Loucy (cell line): Measurements from ENCODE around the gene UNK.

Source experiments
- EZH2phosphoT487 ChIP-seq: fragments of 200-600 bp; IDR thresholded peaks from 2 replicates; pipeline ENCODE4 v1.6.1; 2018; ENCODE audit warnings: antibody characterized with exemption, mild to moderate bottlenecking, moderate library complexity, borderline replicate concordance
- TF ChIP-seq, protein P1 (sequence below): fragments of 200-600 bp; sonication (generic); conservative IDR thresholded peaks from 2 replicates; pipeline ENCODE4 v1.5.1; 2014; ENCODE audit warnings: mild to moderate bottlenecking, antibody characterized with exemption, low read length

DNA sequence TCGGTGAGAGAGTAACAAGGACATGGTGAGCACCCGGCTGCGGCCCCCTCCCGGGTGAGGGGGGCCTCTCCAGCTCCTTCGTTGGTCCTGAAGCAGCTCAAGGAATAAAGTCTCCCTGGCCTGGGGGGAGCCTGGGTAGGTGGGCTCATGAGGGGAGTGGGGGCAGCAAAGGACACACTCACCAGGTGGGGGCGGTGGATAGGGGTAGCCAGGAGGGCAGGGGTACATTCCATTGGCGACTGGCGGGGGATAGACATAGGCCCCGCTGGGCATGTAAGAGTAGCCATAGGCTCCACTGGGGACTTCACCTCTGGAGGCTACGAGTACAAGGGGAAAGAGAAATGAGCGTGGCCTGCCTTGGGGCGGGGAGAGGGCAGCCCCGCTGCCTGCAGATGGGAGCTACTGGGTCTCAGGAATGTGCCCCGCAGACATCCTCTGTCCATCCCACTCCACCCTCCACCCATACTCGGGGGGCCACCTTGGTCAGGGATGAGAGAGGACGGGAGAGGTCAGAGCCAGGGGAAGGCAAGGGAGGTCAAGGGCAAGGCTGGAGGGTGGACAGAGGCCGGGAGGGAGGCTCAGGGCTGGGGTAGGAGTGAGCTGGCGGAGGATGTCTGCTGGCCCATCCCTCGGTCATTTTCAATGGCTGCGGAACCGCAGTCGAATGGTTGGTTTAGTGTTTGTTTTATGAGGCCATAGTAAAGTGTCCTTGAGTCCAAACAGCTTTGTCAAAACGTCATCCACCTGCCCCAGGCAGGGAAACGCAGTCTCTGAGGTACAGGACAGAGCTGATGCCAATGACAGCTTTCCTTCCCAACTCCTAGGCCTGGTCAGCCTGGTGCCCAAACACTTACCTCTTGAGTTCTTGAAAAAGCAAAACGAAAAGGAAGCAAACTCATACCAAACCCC is 63.3 kb downstream of the UNK start:
- TF ChIP-seq, protein P1, sequence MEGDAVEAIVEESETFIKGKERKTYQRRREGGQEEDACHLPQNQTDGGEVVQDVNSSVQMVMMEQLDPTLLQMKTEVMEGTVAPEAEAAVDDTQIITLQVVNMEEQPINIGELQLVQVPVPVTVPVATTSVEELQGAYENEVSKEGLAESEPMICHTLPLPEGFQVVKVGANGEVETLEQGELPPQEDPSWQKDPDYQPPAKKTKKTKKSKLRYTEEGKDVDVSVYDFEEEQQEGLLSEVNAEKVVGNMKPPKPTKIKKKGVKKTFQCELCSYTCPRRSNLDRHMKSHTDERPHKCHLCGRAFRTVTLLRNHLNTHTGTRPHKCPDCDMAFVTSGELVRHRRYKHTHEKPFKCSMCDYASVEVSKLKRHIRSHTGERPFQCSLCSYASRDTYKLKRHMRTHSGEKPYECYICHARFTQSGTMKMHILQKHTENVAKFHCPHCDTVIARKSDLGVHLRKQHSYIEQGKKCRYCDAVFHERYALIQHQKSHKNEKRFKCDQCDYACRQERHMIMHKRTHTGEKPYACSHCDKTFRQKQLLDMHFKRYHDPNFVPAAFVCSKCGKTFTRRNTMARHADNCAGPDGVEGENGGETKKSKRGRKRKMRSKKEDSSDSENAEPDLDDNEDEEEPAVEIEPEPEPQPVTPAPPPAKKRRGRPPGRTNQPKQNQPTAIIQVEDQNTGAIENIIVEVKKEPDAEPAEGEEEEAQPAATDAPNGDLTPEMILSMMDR = no peak
- no peak for TF ChIP-seq EZH2phosphoT487
